Superior temporal gyrus (tissue), 1 donor: Measurements from ENCODE around the gene PPP2R2C.

Experiments used
- DNase-seq: peaks from one replicate; pipeline ENCODE4 v3.0.0-alpha.2; 2016; ENCODE audit errors: extremely low spot score

PPP2R2C gene

GRCh38 chr4:6332042-6332668 lies 140.3 kb downstream of the PPP2R2C start:
- peak; percentile 56 for DNase-seq

- DNase-seq = no peak
Measured at GRCh38 chr4:6331468-6331867, 140.9 kb downstream of the PPP2R2C start.

- DNase-seq = no peak
Measured at GRCh38 chr4:6331018-6331417, 141.4 kb downstream of the PPP2R2C start.

GRCh38 chr4:6330384-6330767 lies 142.0 kb downstream of the PPP2R2C start:
- DNase-seq = no peak

GRCh38 chr4:6329478-6330383 lies 142.7 kb downstream of the PPP2R2C start:
- DNase-seq = no peak

GRCh38 chr4:6328526-6328925 lies 143.9 kb downstream of the PPP2R2C start:
- DNase-seq = no peak

GRCh38 chr4:6327220-6327917 lies 145.0 kb downstream of the PPP2R2C start:
- DNase-seq = peak; percentile 87

- DNase-seq = no peak
Measured at GRCh38 chr4:6326312-6327060, 145.9 kb downstream of the PPP2R2C start.

GRCh38 chr4:6325788-6326290 lies 146.6 kb downstream of the PPP2R2C start:
- no peak for DNase-seq

- no peak for DNase-seq
Measured at GRCh38 chr4:6324999-6325787, 147.2 kb downstream of the PPP2R2C start.

- DNase-seq = no peak
Measured at GRCh38 chr4:6324461-6324998, 147.9 kb downstream of the PPP2R2C start.

GRCh38 chr4:6322761-6323566 lies 149.4 kb downstream of the PPP2R2C start:
- DNase-seq = no peak

- no peak for DNase-seq
Measured at GRCh38 chr4:6322067-6322760, 150.2 kb downstream of the PPP2R2C start.

GRCh38 chr4:6321361-6321760 lies 151.1 kb downstream of the PPP2R2C start:
- no peak for DNase-seq

- no peak for DNase-seq
Measured at GRCh38 chr4:6320663-6321062, 151.8 kb downstream of the PPP2R2C start.

GRCh38 chr4:6319530-6320150 lies 152.8 kb downstream of the PPP2R2C start:
- DNase-seq = no peak

- DNase-seq = no peak
Measured at GRCh38 chr4:6318206-6318605, 154.2 kb downstream of the PPP2R2C start.

GRCh38 chr4:6316461-6317003 lies 155.9 kb downstream of the PPP2R2C start:
- DNase-seq = no peak
